NB4 (cell line): ENCODE data around the gene ARHGAP4.

ENCODE experiments used
- CTCF ChIP-seq: IDR thresholded peaks from one replicate; pipeline ENCODE4 v1.5.1; 2012; ENCODE audit warnings: low read depth, low read length
- MAX ChIP-seq: IDR thresholded peaks from 2 replicates; pipeline ENCODE4 v1.6.1; 2011; ENCODE audit warnings: low read depth, low read length
- MYC ChIP-seq: IDR thresholded peaks from 2 replicates; pipeline ENCODE4 v1.6.1; 2011; ENCODE audit warnings: low read depth, low read length

GRCh38 chrX:153897899-153898298 lies 28.2 kb downstream of the ARHGAP4 start:
- TF ChIP-seq CTCF = no peak
- TF ChIP-seq MYC = no peak
- TF ChIP-seq MAX = no peak
